Esophagus squamous epithelium (tissue), 5 donors: ENCODE data around the gene ASCL5. TPM values are rescaled to one million over a fixed set of nuclear protein-coding genes. Genes with fewer than 3 reads are reported as not detected.

Experiments
- DNase-seq: peaks from one replicate; lab custom pipeline; 2025; lab: John Stamatoyannopoulos, UW
- H3K27ac ChIP-seq, 4 donors: fragments of 200-600 bp; sonication (generic); one replicate each; pipeline ENCODE4 v1.5.1; 2016 to 2019; ENCODE audit warnings: mild to moderate bottlenecking in 1 of 4
- H3K27me3 ChIP-seq, 4 donors: fragments of 200-600 bp; sonication (generic); 1 replicate in 3 of 4; 2 replicates in 1 of 4; pipeline versions ENCODE4 v1.5.1 to v1.6.0; 2017 to 2021; ENCODE audit warnings: antibody characterized with exemption in 1 of 4
- H3K36me3 ChIP-seq, 3 donors: fragments of 200-600 bp; sonication (generic); one replicate each; pipeline ENCODE4 v1.5.1; 2016 to 2019
- H3K4me1 ChIP-seq, 3 donors: fragments of 200-600 bp; sonication (generic); one replicate each; pipeline ENCODE4 v1.5.1; 2017 to 2019
- H3K4me3 ChIP-seq, 4 donors: fragments of 200-600 bp; sonication (generic); 1 replicate in 3 of 4; 2 replicates in 1 of 4; pipeline ENCODE4 v1.5.1; 2016 to 2019; ENCODE audit warnings: mild to moderate bottlenecking in 2 of 4, moderate library complexity in 1 of 4
- H3K9me3 ChIP-seq, 3 donors: fragments of 200-600 bp; sonication (generic); one replicate each; pipeline ENCODE4 v1.5.1; 2016 to 2019
- POLR2A ChIP-seq, 4 donors: fragments of 450-650 bp; IDR thresholded peaks; one replicate each; pipeline ENCODE4 v1.6.1; 2017; ENCODE audit warnings: antibody characterized with exemption in 4 of 4, mild to moderate bottlenecking in 4 of 4, moderate library complexity in 3 of 4
- WGBS, 2 donors: methylation state at CpG; one replicate each; pipeline ENCODE4 v1.1.5; 2018; 5-methylcytosine and 5-hydroxymethylcytosine counted together
- intact Hi-C: fragments of 100-400 bp; cut with DNase I; formaldehyde crosslinking; loops from one replicate; pipeline ENCODE4 v1.15.0; 2022
- total RNA-seq, 4 donors: library from RNA; depleted of rRNA; stranded (reverse); fragments of >200 nt; gene quantifications; one replicate each; pipeline ENCODE4 v1.1.0, GENCODE V29; 2016
- TF ChIP-seq, protein P1 (sequence below), 6 experiments: fragments of 450-650 bp in 4 of 6; fragments of 200-600 bp in 2 of 6; sonication (generic) in 2 of 6; IDR thresholded peaks; one replicate each; pipeline ENCODE4 v1.5.1; 2016 to 2019; ENCODE audit warnings: antibody characterized with exemption in 6 of 6, mild to moderate bottlenecking in 4 of 6, moderate library complexity in 4 of 6
- donor health status: DM: yes; HTN: yes; CAD: no.

ASCL5 gene
- total RNA-seq, 4 donors from 2014 or later = not detected

DNA sequence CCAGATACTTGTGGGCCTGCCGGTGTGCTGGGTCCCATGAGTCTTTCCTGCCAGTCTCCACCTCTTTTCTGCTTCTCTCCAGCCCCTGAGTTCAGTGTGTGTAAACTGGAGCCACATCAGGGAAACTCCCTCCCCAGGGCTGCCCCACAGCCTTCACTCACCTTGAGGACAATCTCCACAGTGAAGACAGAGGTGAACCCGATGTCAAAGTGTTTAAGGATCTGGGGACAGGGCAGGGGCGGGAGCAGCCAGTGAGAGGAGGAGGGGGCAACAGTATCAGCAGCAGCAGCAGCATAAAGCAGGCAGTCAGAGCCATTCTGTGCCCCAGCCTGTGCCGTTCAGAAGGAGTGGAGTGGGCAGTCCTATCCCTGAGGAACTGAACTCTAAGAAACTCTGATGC, 58.0 kb downstream of the ASCL5 start:
- no peaks in the 10 kb centered on the region for H3K9me3 ChIP-seq
- H3K27me3 ChIP-seq = peaks cover 0 to 41% (median 0%) of the 10 kb centered on the region in 4 donors
- DNase-seq = no peak
- intact Hi-C loops = no loop called here
- TF ChIP-seq POLR2A (IDR thresholded peaks at IDR 0.05) = no peak
- TF ChIP-seq, protein P1, sequence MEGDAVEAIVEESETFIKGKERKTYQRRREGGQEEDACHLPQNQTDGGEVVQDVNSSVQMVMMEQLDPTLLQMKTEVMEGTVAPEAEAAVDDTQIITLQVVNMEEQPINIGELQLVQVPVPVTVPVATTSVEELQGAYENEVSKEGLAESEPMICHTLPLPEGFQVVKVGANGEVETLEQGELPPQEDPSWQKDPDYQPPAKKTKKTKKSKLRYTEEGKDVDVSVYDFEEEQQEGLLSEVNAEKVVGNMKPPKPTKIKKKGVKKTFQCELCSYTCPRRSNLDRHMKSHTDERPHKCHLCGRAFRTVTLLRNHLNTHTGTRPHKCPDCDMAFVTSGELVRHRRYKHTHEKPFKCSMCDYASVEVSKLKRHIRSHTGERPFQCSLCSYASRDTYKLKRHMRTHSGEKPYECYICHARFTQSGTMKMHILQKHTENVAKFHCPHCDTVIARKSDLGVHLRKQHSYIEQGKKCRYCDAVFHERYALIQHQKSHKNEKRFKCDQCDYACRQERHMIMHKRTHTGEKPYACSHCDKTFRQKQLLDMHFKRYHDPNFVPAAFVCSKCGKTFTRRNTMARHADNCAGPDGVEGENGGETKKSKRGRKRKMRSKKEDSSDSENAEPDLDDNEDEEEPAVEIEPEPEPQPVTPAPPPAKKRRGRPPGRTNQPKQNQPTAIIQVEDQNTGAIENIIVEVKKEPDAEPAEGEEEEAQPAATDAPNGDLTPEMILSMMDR (IDR thresholded peaks at IDR 0.05) = no peak
- no peak overlapping the region for H3K27ac ChIP-seq
- no peak overlapping the region for H3K4me3 ChIP-seq
- 60 to 80% methylated on average over 1 to 2 of the region's 4 CpGs for WGBS, 2 donors
- H3K36me3 ChIP-seq = no peaks in the 10 kb centered on the region
- H3K4me1 ChIP-seq = no peaks in the 10 kb centered on the region

DNA sequence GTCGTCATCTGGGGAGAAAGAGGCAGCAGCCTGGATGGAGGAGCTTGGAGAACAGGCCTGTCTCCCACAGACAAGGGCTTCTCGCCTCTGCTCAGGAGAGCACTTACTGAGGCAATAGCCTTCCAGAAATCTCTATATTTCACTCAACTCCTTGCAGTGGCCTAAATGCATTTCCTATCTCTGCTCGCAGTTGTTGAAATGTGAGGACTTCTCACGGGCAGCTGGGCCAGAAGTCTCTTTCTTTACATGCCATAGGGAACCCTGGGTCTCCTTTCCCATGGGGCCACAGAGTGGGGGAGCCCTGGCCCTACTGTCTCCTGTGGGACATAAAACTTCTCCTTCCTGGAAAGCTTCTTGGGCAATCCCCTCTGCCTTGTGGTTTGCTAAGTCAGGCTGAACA, 60.0 kb downstream of the ASCL5 start:
- H3K36me3 ChIP-seq = no peaks in the 10 kb centered on the region
- no peak overlapping the region for H3K4me3 ChIP-seq
- TF ChIP-seq, protein P1 (IDR thresholded peaks at IDR 0.05) = no peak
- no peak for TF ChIP-seq POLR2A (IDR thresholded peaks at IDR 0.05)
- no peaks in the 10 kb centered on the region for H3K4me1 ChIP-seq
- no peak for DNase-seq
- intact Hi-C loops = no loop called here
- H3K9me3 ChIP-seq = no peaks in the 10 kb centered on the region
- peaks cover 0 to 51% (median 0%) of the 10 kb centered on the region in 4 donors for H3K27me3 ChIP-seq
- WGBS, 2 donors = 80 to 91% methylated on average over 2 to 4 of the region's 4 CpGs
- no peak overlapping the region for H3K27ac ChIP-seq

DNA sequence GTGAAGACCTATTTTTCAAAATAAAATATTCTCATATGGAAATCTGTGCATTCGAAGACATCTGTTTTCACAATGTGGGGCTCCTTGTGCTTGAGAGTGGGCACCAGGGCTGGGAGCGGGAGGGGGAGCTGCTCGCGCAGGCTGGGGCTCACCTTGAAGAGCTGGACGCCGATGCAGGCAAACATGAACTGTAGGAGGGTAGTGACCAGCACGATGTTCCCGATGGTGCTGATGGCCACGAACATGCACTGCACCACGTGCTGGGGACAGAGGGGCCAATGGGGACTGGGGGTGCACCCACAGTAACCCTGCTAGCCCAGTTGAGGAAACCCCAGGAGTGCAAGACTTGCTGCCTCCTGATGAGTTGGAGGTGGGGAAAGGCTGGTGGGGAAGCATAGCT, 61.3 kb downstream of the ASCL5 start:
- peaks cover 0 to 48% (median 0%) of the 10 kb centered on the region in 4 donors for H3K27me3 ChIP-seq

DNA sequence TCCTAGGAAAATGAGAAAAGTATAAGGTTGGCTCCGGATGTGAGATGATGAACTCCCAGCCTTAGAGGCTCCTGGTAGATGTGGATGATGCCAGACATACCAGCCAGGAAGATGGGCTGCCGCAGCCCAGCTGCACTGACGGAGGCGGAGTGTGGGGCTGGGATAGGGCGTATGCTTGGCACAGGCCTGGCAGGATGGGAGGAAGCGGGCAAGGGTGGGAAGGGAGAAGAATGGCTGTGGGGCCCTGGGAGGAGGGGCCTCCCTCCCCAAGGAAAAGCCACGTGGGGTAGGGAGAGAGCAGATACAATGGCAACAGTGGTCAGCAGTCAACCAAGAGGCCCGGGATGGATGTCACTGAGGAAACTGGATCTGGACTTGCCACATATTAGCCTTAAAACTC, 62.2 kb downstream of the ASCL5 start:
- H3K27ac ChIP-seq = no peak overlapping the region
- 79 to 80% methylated on average over 8 of the region's 8 CpGs for WGBS, 2 donors
- peaks cover 0 to 43% (median 0%) of the 10 kb centered on the region in 4 donors for H3K27me3 ChIP-seq
- TF ChIP-seq, protein P1 (IDR thresholded peaks at IDR 0.05) = no peak
- no peak for TF ChIP-seq POLR2A (IDR thresholded peaks at IDR 0.05)
- no peaks in the 10 kb centered on the region for H3K9me3 ChIP-seq
- peaks cover 0 to 13% (median 0%) of the 10 kb centered on the region in 3 donors for H3K4me1 ChIP-seq
- no peak for DNase-seq
- no peak overlapping the region for H3K4me3 ChIP-seq
- H3K36me3 ChIP-seq = no peaks in the 10 kb centered on the region
- intact Hi-C loops = no loop called here

More for the DNA sequence above, 61.3 kb downstream of the ASCL5 start:
- Histone ChIP-seq H3K9me3 (no peaks in the 10 kb centered on the region), H3K4me1 (peaks cover 0 to 4% (median 0%) of the 10 kb centered on the region in 3 donors), H3K36me3 (no peaks in the 10 kb centered on the region), H3K27ac (no peak overlapping the region), H3K4me3 (no peak overlapping the region)
- no peak for TF ChIP-seq POLR2A (IDR thresholded peaks at IDR 0.05)
- TF ChIP-seq, protein P1 (IDR thresholded peaks at IDR 0.05) = no peak
- WGBS, 2 donors = 86 to 94% methylated on average over 7 of the region's 10 CpGs
- intact Hi-C loops = no loop called here
- DNase-seq = no peak

Other genes starting within 250 kb of the ASCL5 start
- gene INAVA, start 232.3 kb downstream of the ASCL5 start, total RNA-seq = 100 to 1,000 TPM in 1 of 4 donors, 10 to 100 TPM in 3; 45.6 to 102 (median 58.4) TPM
- 1 to 10 TPM in 2 of 4 donors, under 1 TPM in 2; 0.53 to 2.1 (median 1.0) TPM for gene KIF21B, start 103.5 kb downstream of the ASCL5 start, total RNA-seq
- not detected for gene CACNA1S, start 14.8 kb downstream of the ASCL5 start, total RNA-seq
- gene TMEM9, start 27.3 kb upstream of the ASCL5 start, total RNA-seq = 10 to 100 TPM; 17.7 to 62.3 (median 30.3) TPM
- gene IGFN1, start 63.6 kb upstream of the ASCL5 start, total RNA-seq = not detected
- 100 to 1,000 TPM; 263 to 706 (median 410) TPM for gene PKP1, start 156.3 kb upstream of the ASCL5 start, total RNA-seq